Body of pancreas (tissue), 4 donors: Measurements from ENCODE around the gene ARHGAP42.

ENCODE experiments used
- CTCF ChIP-seq, 7 experiments: fragments of 450-650 bp in 4 of 7; fragments of 200-600 bp in 3 of 7; sonication (generic) in 3 of 7; IDR thresholded peaks; one replicate each; pipeline ENCODE4 v1.5.1; 2016 to 2019; ENCODE audit warnings: antibody characterized with exemption in 7 of 7
- POLR2A ChIP-seq, 3 donors: fragments of 450-650 bp; IDR thresholded peaks; one replicate each; pipeline ENCODE4 v1.6.1; 2016; ENCODE audit warnings: antibody characterized with exemption in 3 of 3, mild to moderate bottlenecking in 2 of 3

GRCh38 chr11:100680070-100680469, 7.0 kb upstream of the ARHGAP42 start:
- TF ChIP-seq CTCF (IDR thresholded peaks at IDR 0.05) (no peak), POLR2A (IDR thresholded peaks at IDR 0.05) (no peak)
